8988T (cell line): ENCODE measurements around the gene TMCC2.
A peak's percentile ranks its signal among the peaks of the same experiment; 100 is the strongest.
"Not testable (repeated sequence)": the region's sequence is repeated elsewhere in the genome, so short reads cannot be mapped to it uniquely, and the experiment has no call there.

Source experiments
- DNase-seq: peaks from one replicate; pipeline ENCODE4 v3.0.0; 2011

Gene TMCC2

DNA sequence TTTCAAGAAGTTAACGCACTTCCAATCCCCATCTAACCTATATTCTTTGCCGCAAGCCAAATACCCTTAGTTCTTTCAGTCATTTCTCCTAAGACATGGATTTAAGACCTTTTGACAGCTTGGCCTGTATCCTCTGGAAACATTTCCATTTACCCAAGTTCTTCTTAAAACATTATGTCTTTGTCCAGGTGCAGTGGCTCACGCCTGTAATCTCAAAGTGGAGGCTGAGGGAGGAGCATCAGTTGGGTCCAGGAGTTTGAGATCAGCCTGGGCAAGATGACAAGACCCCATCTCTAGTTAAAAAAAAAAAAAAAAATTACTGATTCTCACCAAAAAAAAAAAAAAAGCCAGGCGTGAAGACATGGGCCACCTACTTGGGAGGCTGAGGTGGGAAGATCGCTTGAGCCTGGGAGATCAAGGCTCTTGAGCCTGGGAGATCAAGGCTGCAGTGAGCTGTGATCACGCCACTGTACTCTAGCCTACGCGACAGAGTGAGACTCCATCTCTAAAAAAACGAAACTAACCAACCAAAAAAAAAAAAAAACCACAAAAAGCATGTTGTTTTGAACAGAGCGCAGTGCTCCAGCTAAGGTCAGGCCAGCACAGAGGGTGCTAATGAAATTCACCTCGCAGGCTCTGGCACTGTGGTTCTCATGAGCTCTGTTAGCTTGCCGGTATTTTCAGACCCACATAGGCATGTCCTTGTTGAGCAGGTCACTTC lies 57.8 kb downstream of the TMCC2 start:
- no peak for DNase-seq

- DNase-seq, result no peak
Measured at GRCh38 chr1:205286335-205286950, 58.7 kb downstream of the TMCC2 start.

DNA sequence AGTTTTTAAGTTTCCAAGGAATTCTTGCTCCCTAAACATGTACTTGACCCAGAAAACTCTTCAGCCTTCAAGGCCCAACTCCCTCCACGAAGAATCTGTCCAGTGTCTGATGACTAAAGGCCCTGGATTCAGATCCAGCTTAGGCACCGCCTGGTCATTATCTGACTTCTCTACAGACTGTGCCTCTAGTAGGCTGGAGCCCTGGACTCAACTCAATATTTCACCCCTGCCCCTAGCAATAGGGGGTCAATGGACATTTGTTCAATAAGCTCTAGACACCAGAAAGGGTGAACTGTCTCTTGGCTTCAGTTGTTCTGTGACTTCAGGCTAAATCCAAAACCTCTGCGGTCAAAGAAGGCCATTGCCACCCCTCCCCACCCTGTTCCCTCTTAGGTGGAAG lies 59.3 kb downstream of the TMCC2 start:
- no peak for DNase-seq

DNA sequence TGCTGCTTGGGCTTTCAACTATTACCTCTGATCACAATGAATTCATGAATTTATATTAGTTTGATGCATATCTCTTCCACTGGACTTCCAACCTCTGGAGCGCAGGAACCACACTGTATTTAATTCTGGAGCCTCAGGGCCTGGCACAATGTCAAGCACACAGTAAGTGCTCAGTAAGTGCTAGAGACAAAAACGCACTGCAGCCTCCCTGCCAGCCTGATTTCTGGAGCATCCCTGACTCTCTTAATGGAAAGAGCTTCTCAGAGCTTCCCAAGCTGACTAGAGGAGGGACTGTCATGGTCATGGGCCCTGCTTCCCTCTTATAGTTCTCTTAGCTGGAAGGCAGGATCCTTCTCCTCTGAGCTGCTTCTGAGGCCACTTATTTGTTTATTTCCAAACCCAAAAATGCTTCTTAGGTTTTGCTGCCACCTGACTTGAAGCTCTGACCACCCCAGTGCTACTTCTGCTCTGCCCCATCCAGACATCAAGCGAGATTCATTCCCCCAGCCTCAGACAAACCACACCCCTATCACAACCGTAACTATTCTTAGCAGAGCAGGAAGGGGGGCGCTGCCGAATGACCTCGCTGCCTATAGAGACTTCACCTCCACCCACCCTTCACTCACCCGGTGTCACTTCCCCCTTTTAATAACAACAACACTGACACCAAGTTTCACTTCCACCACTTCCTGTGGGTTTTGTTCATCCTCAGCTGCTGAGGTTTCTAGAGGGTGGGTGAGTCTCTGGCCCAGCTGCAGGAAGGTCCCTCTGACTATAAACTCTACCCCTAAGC lies 60.2 kb downstream of the TMCC2 start:
- no peak for DNase-seq

DNA sequence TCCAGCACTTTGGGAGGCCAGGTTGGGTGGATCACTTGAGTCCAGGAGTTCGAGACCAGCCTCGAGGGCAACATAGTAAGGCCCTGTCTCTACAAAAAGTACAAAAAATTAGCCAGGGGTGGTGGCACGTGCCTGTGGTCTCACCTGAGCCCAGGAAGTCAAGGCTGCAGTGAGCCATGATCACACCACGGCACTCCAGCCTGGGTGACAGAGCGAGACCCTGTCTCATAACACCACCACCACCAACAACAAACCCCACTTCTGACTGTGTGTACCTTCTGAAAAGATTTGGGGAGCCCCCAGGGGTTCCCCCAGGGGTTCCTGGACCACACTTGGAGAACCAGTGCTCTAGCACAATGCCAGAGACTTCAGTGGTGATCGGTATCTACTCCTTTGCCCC lies 63.9 kb downstream of the TMCC2 start:
- no peak for DNase-seq

- DNase-seq, result no peak
Measured at GRCh38 chr1:205293350-205294074, 65.8 kb downstream of the TMCC2 start.

- peak; percentile 55 for DNase-seq
Measured at GRCh38 chr1:205294175-205294917, 66.6 kb downstream of the TMCC2 start.

DNA sequence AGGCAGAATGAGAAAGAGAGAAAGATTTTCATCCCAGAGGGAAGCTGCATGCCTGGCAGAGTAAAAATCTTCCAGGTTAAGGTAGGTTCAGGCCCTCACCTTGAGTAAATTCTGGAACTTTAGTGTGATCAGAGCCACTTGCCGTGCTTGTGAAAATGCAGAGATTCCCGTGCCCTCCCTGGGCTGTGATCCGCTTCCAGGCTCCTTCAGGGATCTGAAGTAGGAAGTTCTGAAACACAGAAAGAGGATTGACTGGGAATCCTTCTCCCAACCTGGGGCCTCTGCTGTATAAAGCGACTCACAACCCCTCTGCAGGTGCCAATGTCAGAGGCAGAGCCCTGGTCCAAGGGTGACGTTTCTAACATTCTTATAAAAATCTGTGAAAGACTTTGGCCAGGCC lies 67.2 kb downstream of the TMCC2 start:
- no peak for DNase-seq

- DNase-seq, result no peak
Measured at GRCh38 chr1:205296154-205296553, 68.4 kb downstream of the TMCC2 start.

DNA sequence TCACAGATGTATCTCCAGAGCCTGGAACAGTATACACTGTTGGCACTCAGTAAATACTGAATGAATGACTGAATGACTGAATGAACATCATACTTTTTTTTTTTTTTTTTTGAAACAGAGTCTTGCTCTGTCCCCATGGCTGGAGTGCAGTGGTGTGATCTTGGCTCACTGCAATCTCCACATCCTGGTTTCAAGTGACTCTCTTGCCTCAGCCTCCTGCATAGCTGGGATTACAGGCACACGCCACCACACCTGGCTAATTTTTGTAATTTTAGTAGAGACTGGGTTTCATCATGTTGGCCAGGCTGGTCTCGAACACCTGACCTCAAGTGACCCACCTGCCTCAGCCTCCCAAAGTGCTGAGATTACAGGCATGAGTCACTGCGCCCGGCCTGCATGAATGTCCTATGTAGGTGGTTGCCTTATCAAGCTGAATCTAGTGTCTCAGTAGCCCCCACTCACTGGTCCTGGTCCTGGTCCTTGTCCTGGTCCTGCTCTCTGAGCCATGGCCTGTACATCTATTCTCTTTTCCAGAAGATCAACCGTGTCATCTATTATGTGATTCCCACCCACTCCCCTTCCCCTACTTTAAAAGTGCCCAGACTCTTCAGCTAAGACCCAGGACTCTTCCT lies 69.9 kb downstream of the TMCC2 start:
- DNase-seq, result not testable (repeated sequence)

DNA sequence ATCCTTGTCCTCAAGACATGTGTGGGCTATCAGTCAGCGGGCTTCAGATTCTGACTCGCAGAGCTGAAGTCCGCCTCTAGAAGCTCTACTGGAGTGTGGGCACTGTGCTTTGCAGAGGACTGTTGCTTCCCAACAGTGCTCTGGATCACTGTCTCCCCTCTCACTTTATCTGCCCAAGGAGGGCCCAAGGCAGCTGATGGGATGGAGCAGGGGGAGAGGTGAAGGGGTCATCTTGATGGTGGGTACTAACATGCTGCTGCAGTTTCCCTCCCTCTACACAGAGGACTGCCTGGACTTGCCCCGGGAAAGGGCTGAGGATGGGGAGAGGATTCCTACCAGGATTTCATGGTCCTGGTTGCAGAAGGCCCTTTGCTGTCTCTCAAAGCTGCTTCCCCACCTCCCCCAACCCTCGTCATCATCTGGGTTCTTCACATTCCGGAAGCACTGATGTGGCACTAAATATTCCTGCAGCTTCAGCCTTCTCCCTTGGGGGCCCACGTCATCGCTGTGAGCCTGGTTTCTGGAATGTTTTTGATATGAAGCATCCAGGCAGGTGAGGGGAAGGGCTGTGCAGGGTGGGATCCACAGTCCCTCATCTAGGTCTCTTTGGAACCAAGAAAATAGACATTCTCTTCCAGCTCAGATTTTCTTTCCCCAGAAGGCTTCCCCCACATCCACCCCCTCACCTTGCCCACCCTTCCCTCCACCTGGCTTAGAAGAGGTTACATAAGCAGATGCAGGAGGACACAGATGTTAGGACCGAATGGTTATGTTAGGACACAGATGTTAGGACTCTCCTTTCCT lies 70.6 kb downstream of the TMCC2 start:
- no peak for DNase-seq

GRCh38 chr1:205300149-205300548 lies 72.4 kb downstream of the TMCC2 start:
- no peak for DNase-seq

DNA sequence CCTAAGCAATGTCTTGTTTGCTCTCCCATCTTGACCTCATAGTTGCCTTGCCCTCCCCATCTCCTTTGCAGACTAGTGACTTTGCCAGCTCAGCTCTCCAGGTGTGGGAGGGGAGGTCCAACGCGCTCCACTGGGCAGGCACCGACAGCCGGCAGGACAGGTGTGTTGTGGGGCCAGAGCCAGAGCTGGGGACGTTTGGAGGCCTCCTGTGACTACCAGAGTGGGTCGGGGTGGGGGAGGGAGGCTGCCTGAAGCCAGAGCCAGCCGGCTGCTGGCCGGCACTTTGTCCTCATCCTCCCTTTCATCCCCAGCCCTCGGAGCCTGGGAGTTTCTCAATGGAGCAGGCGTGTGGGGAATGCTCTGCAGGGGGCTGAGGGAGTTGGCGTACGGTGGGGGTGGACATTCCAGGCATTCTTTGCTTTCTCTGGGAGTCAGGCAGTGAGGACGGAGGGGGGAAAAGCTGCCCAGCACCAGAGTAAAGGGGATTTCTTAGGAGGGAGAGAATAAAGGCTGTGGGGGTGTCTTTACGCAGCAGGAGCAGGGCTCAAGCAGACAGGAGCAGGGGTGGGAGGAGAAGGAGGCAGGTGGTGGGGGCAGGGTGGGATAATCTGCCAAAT lies 73.6 kb downstream of the TMCC2 start:
- DNase-seq, result peak; percentile 66

DNA sequence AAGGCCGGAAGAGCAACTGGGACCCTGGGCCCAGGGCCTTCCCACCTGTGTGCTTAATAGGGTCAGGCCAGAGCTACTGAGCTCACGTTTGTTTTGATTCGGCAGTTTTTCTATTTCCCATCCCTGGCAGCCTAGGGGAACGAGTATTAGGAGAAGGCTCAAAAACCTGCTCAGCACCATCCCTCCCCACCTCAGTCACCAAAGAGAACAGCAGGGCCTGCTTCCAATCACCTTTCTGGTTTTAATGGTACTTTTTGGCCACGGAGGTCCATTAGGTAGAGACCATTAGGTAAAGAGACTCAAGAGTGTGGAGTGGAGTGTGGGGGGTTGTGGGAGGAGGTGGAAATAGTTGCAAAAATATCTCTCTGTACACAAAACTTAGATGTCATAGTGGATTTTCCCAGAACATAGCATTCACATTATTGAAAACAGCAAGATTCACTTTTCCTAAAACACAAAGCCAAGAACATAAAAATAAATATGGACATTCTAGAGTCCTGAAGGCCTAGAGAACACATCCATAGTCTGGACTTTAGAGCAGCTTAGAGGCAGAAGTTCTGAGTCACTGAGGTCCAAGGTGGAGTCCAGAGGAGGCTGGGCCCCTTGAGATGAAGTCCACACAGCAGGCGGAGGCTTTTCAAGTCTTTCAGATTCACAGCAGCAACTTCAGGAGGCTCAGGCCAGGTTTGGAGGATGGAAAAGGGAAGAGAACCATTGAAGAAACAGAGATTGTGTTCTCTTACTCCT lies 74.3 kb downstream of the TMCC2 start:
- DNase-seq, result no peak

GRCh38 chr1:205303247-205303888 lies 75.6 kb downstream of the TMCC2 start:
- DNase-seq, result no peak

GRCh38 chr1:205304046-205304694 lies 76.4 kb downstream of the TMCC2 start:
- no peak for DNase-seq

DNA sequence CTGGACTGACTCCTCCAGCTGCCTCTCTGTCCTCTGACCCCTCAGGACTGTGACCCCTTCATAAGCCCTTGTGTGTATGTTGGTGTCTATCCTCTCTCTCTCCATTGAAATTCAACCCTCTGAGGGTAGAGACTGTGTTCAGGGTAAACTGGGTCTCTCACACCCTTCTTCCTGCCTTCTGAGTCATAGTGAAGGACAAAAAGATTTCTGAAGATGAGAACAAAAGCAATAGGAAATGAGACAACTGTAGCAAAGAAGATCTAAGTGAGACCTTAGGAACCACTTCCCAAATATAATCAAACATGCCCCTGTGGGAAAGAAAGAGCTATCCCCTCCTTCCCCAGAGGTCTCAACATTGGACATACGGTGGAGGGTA lies 76.9 kb downstream of the TMCC2 start:
- no peak for DNase-seq

- DNase-seq, result no peak
Measured at GRCh38 chr1:205306929-205307566, 79.3 kb downstream of the TMCC2 start.
